Activated T-helper 1 cell treated with anti-CD3 and anti-CD28 coated beads, Interleukin-12 subunit alpha, Interleukin-12 subunit beta, Interleukin-2, Interleukin-4 antibody, amounts not matched to agents 30 ng/mL and 10 ng/mL and 1 ng/mL, durations not matched to agents 14 hours and 24 hours and 36 hours (primary cell): Measurements from ENCODE around the gene EHBP1. TPM values are rescaled to one million over a fixed set of nuclear protein-coding genes. Genes with fewer than 3 reads are reported as not detected.

ENCODE experiments used
- DNase-seq: peaks from one replicate; pipeline ENCODE4 v3.0.0; 2021; ENCODE audit warnings: low spot score
- H3K27ac Mint-ChIP-seq: one replicate; pipeline ENCODE4 v1.8.0; 2021; ENCODE audit warnings: mild to moderate bottlenecking, mixed read lengths
- H3K27me3 Mint-ChIP-seq: one replicate; pipeline ENCODE4 v1.8.0; 2022; ENCODE audit warnings: mild to moderate bottlenecking, moderate library complexity, mixed read lengths; ENCODE audit not compliant: insufficient read depth
- H3K36me3 Mint-ChIP-seq: one replicate; pipeline ENCODE4 v1.8.0; 2021; ENCODE audit warnings: low read depth, mixed read lengths
- H3K4me1 Mint-ChIP-seq: one replicate; pipeline ENCODE4 v1.8.0; 2021; ENCODE audit warnings: low read depth, mixed read lengths
- H3K4me3 Mint-ChIP-seq: one replicate; pipeline ENCODE4 v1.8.0; 2021; ENCODE audit warnings: mild to moderate bottlenecking, moderate library complexity, mixed read lengths
- H3K9me3 Mint-ChIP-seq: one replicate; pipeline ENCODE4 v1.8.0; 2021; ENCODE audit warnings: mixed read lengths
- intact Hi-C: fragments of 100-400 bp; cut with micrococcal nuclease; formaldehyde crosslinking; loops from one replicate; pipeline ENCODE4 v1.15.1; 2024
- total RNA-seq: library from RNA; stranded (reverse); gene quantifications from 2 replicates; pipeline ENCODE4 v1.2.3, GENCODE V29; 2022

EHBP1 gene
- total RNA-seq, 1 donor from 2014 or later = 23.7 TPM

DNA sequence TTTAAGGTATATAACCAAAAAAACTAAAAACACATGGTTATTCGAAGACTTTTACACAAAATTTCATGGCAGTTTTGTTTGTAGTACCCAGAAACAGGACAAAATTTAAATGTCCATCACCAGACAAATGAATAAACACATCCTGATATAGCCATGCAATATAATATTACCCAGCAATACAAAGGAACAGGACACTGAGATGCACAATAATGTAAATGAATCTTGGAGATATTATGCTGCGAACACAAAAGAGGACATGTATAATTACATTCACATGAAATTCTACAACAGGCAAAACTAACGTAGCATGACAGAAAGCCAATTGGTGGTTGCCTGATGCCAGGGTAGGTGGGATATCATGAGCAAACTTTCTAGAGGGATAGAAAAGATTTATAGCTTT, 252.7 kb downstream of the EHBP1 start:
- no peaks in the 10 kb centered on the region for H3K27me3 Mint-ChIP-seq
- peaks cover 2% of the 10 kb centered on the region for H3K36me3 Mint-ChIP-seq
- H3K9me3 Mint-ChIP-seq = no peaks in the 10 kb centered on the region
- no peaks in the 10 kb centered on the region for H3K4me1 Mint-ChIP-seq
- H3K4me3 Mint-ChIP-seq = no peak overlapping the region
- intact Hi-C loops = no loop called here
- no peak for DNase-seq
- H3K27ac Mint-ChIP-seq = no peak overlapping the region

DNA sequence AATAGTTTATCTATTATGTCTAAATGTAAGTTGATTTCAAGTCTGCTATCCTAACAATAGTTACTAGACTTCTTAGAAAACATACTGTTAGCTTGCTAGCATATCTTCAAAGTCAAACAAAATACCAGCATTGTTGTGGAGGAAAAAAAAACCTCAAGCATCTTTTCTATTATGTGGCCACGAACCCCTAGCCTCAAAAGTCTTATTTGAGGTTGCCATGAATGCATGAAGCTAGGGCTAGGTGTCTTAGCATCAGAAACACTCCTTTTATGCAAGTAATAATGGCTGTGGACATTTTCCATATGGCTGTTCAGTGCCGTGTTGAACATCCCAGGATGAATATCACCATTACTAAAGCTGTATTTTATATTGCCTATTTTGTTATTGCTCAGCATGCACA, 258.5 kb downstream of the EHBP1 start:
- Mint-ChIP-seq H3K9me3 (no peaks in the 10 kb centered on the region), H3K36me3 (no peaks in the 10 kb centered on the region), H3K27me3 (no peaks in the 10 kb centered on the region), H3K4me3 (no peak overlapping the region), H3K27ac (no peak overlapping the region), H3K4me1 (no peaks in the 10 kb centered on the region)
- intact Hi-C loops = no loop called here
- no peak for DNase-seq

DNA sequence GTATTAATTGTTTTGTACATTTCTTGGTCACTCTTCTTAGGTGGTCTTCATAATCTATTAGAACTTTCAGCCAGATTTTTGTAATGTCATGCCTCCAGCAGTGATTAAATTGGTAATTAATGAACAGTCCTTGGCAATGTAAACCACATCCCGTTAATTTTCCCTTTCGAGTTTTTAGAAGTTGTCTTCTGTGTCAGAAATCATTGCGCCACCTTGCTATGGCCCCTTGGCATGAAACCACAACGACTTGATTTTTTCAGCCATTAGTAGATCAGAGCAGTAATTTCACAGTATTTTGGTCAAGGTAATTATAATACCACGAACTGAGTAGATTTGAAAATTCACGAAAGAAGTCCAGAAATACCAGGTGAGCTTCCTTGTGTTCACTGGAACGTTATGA, 259.2 kb downstream of the EHBP1 start:
- H3K4me1 Mint-ChIP-seq = no peaks in the 10 kb centered on the region
- no peak for DNase-seq
- no peaks in the 10 kb centered on the region for H3K9me3 Mint-ChIP-seq
- intact Hi-C loops = no loop called here
- H3K4me3 Mint-ChIP-seq = no peak overlapping the region
- H3K27me3 Mint-ChIP-seq = no peaks in the 10 kb centered on the region
- no peaks in the 10 kb centered on the region for H3K36me3 Mint-ChIP-seq
- H3K27ac Mint-ChIP-seq = no peak overlapping the region

DNA sequence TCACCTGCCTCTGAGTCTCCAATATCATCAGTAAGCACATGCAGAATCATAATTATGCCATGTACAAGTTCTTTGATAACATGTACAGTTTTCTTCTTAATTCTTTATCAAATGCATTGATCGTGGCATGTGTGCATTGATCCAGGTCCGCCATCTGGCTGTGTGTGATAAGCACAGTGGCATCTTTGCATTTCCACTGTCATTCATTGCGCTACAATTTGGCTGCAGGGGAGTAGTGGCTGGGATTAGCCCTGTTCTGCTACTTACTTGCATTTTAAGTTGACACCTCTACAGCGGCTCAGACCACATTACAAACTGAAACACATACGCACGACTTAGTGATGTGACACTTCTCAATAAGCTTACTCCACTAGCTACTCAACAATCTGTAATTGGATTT, 261.5 kb downstream of the EHBP1 start:
- Mint-ChIP-seq H3K9me3 (no peaks in the 10 kb centered on the region), H3K27ac (no peak overlapping the region), H3K4me3 (no peak overlapping the region), H3K36me3 (no peaks in the 10 kb centered on the region), H3K4me1 (no peaks in the 10 kb centered on the region), H3K27me3 (no peaks in the 10 kb centered on the region)
- intact Hi-C loops = no loop called here
- no peak for DNase-seq

DNA sequence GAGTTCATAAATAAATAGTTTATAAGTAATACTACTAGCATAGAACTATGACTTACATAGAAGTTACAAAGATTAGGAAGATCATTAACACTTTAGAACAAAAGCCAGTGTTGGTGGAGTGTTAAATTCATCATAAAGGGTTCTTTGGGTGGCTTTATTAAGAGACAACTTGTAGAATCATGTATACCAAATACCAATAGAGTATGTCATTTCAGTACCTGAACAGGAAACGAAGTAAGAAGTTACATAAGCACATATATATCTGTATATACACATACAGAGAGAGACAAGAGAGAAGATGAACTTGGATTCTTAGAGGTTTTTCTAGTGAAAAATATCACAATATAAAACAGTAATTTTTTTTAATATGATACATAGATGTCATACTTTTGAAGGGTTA, 262.7 kb downstream of the EHBP1 start:
- Mint-ChIP-seq H3K27me3 (no peaks in the 10 kb centered on the region), H3K4me3 (no peak overlapping the region), H3K9me3 (no peaks in the 10 kb centered on the region), H3K4me1 (no peaks in the 10 kb centered on the region), H3K27ac (no peak overlapping the region), H3K36me3 (no peaks in the 10 kb centered on the region)
- intact Hi-C loops = no loop called here
- no peak for DNase-seq

DNA sequence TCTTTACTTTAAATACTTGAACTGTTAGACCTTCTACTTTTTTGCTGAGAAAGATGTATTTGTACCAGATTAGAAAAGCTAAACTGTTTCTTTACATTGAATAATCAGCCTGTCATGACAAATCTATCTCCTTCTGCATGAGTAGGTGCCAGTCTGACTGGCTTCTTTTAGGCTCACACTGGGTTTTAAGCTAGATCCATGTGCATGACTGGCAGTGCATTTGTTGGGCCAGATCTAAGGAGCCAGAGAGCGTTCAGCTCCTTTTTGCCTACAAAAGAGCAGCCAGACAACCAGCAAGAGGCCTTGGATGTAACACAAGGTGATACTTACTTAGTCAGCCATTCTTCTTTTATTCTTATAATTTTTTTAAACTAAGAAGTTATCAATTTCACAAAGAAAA, 263.2 kb downstream of the EHBP1 start:
- intact Hi-C loops = no loop called here
- Mint-ChIP-seq H3K27ac (no peak overlapping the region), H3K36me3 (no peaks in the 10 kb centered on the region), H3K4me1 (no peaks in the 10 kb centered on the region), H3K4me3 (no peak overlapping the region), H3K9me3 (no peaks in the 10 kb centered on the region), H3K27me3 (no peaks in the 10 kb centered on the region)
- DNase-seq = no peak

DNA sequence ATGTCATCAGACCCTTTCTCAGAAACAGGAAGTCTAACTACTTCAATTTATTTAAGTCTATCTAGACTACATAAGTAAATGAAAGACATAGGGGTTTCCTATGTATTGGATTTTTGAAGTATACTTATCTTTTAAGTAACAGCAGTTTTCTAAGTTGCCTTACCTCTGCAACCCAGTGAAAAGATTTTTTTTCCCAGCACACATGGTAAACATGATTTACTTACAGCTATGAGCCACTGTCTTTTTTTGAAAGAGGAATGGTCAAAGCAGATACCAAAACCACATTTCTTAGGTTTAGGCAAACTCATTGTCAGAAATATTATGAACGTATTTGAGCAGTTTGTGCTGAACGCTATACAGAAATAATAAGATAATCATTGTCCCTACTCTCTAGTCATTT, 266.4 kb downstream of the EHBP1 start:
- intact Hi-C loops = no loop called here

DNA sequence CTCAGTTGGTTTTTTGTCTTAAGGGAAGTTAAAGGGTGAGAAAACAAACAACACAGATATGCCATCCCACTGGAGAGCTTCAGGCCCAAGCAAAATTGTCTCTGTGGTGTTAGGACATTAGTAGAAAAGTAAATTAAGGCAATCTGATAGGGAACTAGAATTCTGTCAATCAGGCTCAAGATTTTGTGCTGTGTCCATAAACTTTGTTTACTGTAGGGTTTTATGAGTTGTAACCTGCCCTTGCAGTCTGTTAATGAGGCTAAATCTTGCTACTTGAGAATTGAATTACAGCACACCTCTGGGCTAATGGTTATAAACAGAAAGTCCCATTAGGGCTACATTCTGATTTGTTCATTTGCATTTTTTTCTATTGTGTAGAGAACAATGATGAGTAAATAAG, 267.1 kb downstream of the EHBP1 start:
- no peaks in the 10 kb centered on the region for H3K9me3 Mint-ChIP-seq
- no peak overlapping the region for H3K4me3 Mint-ChIP-seq
- no peaks in the 10 kb centered on the region for H3K4me1 Mint-ChIP-seq
- DNase-seq = no peak
- intact Hi-C loops = no loop called here
- H3K27me3 Mint-ChIP-seq = no peaks in the 10 kb centered on the region
- H3K27ac Mint-ChIP-seq = no peak overlapping the region
- no peaks in the 10 kb centered on the region for H3K36me3 Mint-ChIP-seq

More for the DNA sequence above, 266.4 kb downstream of the EHBP1 start:
- Mint-ChIP-seq H3K36me3 (no peaks in the 10 kb centered on the region), H3K27me3 (no peaks in the 10 kb centered on the region), H3K27ac (no peak overlapping the region), H3K4me1 (no peaks in the 10 kb centered on the region), H3K9me3 (no peaks in the 10 kb centered on the region), H3K4me3 (no peak overlapping the region)
- DNase-seq = no peak

DNA sequence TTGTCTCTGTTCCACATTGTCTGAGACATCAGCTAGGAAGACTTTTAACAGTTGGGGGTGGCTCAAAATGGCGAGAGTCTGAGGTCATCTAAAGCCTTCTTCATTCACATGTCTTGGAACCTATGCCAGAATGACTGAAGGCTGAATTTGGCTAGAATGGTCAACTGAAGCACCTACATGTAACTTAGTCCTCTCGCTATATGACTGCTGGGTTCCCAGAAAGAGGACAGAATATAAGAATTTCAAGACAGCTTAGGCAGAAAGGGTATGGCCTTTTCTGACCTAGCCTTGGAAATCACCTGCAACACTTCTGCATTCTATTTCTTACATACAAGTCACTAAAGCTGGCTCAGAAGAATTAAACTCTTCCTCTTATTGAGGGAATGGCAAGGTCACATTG, 269.5 kb downstream of the EHBP1 start:
- H3K4me1 Mint-ChIP-seq = no peaks in the 10 kb centered on the region
- no peaks in the 10 kb centered on the region for H3K27me3 Mint-ChIP-seq
- H3K36me3 Mint-ChIP-seq = no peaks in the 10 kb centered on the region
- H3K9me3 Mint-ChIP-seq = no peaks in the 10 kb centered on the region
- no peak overlapping the region for H3K27ac Mint-ChIP-seq
- DNase-seq = no peak
- intact Hi-C loops = no loop called here
- no peak overlapping the region for H3K4me3 Mint-ChIP-seq

DNA sequence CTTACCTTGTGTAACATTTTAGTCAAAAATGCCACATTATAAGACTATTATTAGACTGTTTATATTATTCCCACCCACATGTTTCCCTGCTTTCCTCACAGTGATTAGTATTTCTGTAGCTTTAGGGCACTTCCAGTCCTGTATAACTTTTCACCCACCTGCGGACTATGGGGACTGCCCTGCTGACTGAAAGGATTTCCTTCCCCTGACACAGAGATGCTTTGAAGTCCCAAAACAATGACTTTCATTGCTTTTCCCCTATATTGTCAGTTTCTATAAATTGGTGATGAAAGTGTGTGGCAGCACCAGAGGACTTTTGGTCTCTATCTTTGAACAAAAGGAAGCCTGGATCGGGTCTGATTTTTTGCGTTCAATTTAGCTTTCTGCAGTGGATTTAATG, 286.1 kb downstream of the EHBP1 start:
- H3K27me3 Mint-ChIP-seq = no peaks in the 10 kb centered on the region
- intact Hi-C loops = no loop called here
- H3K4me3 Mint-ChIP-seq = no peak overlapping the region
- no peak overlapping the region for H3K27ac Mint-ChIP-seq
- no peaks in the 10 kb centered on the region for H3K36me3 Mint-ChIP-seq
- no peak for DNase-seq
- H3K4me1 Mint-ChIP-seq = no peaks in the 10 kb centered on the region
- no peaks in the 10 kb centered on the region for H3K9me3 Mint-ChIP-seq

DNA sequence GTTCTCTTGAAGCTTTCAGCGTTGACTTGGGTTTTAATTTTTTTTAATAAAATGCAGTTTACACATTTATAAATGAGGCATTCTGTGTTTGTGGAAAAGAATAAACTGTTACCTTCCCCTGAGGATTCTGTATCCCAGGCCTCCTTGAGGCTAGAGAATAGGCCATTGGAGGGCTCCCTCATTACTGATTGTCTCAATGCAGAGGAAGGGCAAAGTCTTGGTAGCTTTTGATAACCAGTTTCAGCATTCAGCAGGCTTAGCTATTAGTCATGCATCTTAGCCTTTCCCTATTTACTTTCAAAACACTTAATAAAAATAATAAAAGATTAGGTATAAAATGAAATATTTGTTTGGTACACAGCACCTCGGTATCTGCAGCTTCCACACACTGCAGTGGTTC, 287.0 kb downstream of the EHBP1 start:
- no peaks in the 10 kb centered on the region for H3K9me3 Mint-ChIP-seq

DNA sequence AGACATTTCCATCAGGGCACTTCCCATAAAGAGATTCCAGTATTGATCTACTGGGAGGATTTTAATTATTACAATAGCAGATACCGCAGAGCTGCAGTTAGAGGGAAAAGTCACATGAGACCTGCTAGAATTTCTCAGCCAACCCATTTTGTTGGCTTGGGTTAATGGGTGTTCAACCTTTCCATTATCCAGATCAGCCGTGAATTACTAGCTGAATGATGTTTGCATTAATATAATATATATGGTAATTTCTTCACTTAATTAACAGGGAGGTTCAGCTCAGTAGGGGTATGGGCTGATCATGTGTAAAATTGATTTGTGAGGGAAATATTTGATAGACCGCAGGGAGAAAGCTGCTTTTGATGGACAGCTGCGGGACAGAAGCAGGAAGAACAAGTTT, 288.7 kb downstream of the EHBP1 start:
- Mint-ChIP-seq H3K27me3 (no peaks in the 10 kb centered on the region), H3K27ac (no peak overlapping the region), H3K36me3 (peaks cover 6% of the 10 kb centered on the region), H3K4me1 (no peaks in the 10 kb centered on the region), H3K9me3 (no peaks in the 10 kb centered on the region), H3K4me3 (no peak overlapping the region)
- intact Hi-C loops = no loop called here
- DNase-seq = no peak

More for the DNA sequence above, 287.0 kb downstream of the EHBP1 start:
- no peaks in the 10 kb centered on the region for H3K4me1 Mint-ChIP-seq
- no peak overlapping the region for H3K4me3 Mint-ChIP-seq
- H3K36me3 Mint-ChIP-seq = peaks cover 4% of the 10 kb centered on the region
- no peak for DNase-seq
- no peaks in the 10 kb centered on the region for H3K27me3 Mint-ChIP-seq
- no peak overlapping the region for H3K27ac Mint-ChIP-seq
- intact Hi-C loops = no loop called here

DNA sequence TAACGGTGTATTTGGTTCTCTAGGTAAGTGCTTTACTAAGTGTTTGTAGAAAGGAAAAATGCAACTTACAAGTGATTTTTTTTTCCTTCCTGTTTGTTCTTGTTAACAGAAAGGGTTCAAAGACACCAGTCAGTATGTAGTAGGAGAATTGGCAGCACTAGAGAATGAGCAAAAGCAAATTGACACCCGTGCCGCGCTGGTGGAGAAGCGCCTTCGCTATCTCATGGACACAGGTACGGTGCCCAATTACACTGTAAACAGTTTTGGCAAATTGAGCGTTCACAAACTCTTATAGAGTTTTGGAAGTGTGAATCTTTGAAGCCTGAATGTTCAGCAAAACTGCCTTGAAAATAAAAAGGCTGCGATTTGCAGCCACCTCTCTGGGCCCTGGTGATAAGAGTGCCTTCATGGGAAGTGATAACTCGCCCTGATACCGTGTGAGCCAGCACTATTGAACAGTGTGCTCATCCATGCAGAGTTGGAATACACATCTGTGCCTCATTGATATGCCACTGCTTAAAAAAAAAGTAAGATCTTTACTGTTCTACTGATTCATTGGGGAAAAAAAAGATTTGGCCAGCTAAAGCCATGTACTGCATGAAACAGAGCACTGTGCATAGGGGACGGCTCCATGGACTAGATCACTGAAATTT, 291.1 kb downstream of the EHBP1 start:
- no peaks in the 10 kb centered on the region for H3K4me1 Mint-ChIP-seq
- H3K27ac Mint-ChIP-seq = no peak overlapping the region
- intact Hi-C loops = no loop called here
- peaks cover 6% of the 10 kb centered on the region for H3K36me3 Mint-ChIP-seq
- no peak overlapping the region for H3K4me3 Mint-ChIP-seq
- DNase-seq = no peak
- H3K9me3 Mint-ChIP-seq = no peaks in the 10 kb centered on the region
- no peaks in the 10 kb centered on the region for H3K27me3 Mint-ChIP-seq

DNA sequence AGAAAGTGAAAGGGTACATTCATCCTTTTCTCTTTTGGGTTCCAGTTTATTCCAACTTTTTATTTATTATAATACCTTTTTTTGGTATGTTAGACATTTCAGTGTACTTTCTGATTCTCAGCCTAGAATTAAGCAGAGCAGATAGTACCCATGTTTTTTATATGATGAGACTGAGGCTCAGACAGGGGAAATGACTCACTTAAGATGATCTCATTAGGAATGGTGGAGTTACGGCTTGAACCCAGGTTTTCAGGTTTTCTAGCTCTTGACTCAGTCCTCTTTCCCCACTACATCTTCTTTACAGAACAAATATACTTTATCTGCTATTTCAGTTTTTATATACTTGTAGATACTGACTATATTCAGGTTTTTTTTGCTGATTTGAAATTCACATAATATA, 293.4 kb downstream of the EHBP1 start:
- H3K36me3 Mint-ChIP-seq = peaks cover 6% of the 10 kb centered on the region
- intact Hi-C loops = no loop called here
- no peaks in the 10 kb centered on the region for H3K4me1 Mint-ChIP-seq
- no peaks in the 10 kb centered on the region for H3K9me3 Mint-ChIP-seq
- no peak overlapping the region for H3K27ac Mint-ChIP-seq
- H3K27me3 Mint-ChIP-seq = no peaks in the 10 kb centered on the region
- H3K4me3 Mint-ChIP-seq = no peak overlapping the region
- no peak for DNase-seq
